ENCODE data around the gene EHBP1L1. TPM values are rescaled to one million over a fixed set of nuclear protein-coding genes. Genes with fewer than 3 reads are reported as not detected.

EHBP1L1 gene
- total RNA-seq, 2 donors from 2014 or later, result 20.5 to 85.3 TPM

GRCh38 chr11:65532388-65533064 is 43.3 kb upstream of the EHBP1L1 start:
- Histone ChIP-seq H3K36me3 (peaks cover 72% of the 10 kb centered on the region), H3K4me1 (peaks cover 0 to 4% of the 10 kb centered on the region in 2 donors), H3K9me3 (no peaks in the 10 kb centered on the region), H3K27me3 (no peaks in the 10 kb centered on the region), H3K4me3 (no peak overlapping the region), H3K27ac (no peak overlapping the region)
- DNase-seq (ENCODE audit: low spot score), result no peak
- no peak for TF ChIP-seq CTCF (IDR thresholded peaks at IDR 0.05)

- Histone ChIP-seq H3K4me1 (peaks cover 0 to 8% of the 10 kb centered on the region in 2 donors), H3K36me3 (peaks cover 69% of the 10 kb centered on the region), H3K27ac (no peak overlapping the region), H3K27me3 (no peaks in the 10 kb centered on the region), H3K9me3 (no peaks in the 10 kb centered on the region), H3K4me3 (no peak overlapping the region)
- no peak for TF ChIP-seq CTCF (IDR thresholded peaks at IDR 0.05)
- no peak for DNase-seq (ENCODE audit: low spot score)
Observed at GRCh38 chr11:65535102-65535501, 40.8 kb upstream of the EHBP1L1 start.

GRCh38 chr11:65536412-65537295 is 39.2 kb upstream of the EHBP1L1 start:
- TF ChIP-seq CTCF (IDR thresholded peaks at IDR 0.05), result no peak
- Histone ChIP-seq H3K27ac (no peak overlapping the region), H3K27me3 (no peaks in the 10 kb centered on the region), H3K9me3 (no peaks in the 10 kb centered on the region), H3K36me3 (peaks cover 53% of the 10 kb centered on the region), H3K4me3 (no peak overlapping the region), H3K4me1 (peaks cover 0 to 20% of the 10 kb centered on the region in 2 donors)
- DNase-seq (ENCODE audit: low spot score), result no peak

- no peak for DNase-seq (ENCODE audit: low spot score)
- Histone ChIP-seq H3K4me3 (no peak overlapping the region), H3K9me3 (no peaks in the 10 kb centered on the region), H3K36me3 (peaks cover 47% of the 10 kb centered on the region), H3K27ac (no peak overlapping the region), H3K27me3 (no peaks in the 10 kb centered on the region), H3K4me1 (peaks cover 0 to 23% of the 10 kb centered on the region in 2 donors)
- no peak for TF ChIP-seq CTCF (IDR thresholded peaks at IDR 0.05)
Observed at GRCh38 chr11:65537296-65537597, 38.6 kb upstream of the EHBP1L1 start.

GRCh38 chr11:65537620-65538231 is 38.1 kb upstream of the EHBP1L1 start:
- Histone ChIP-seq H3K27ac (no peak overlapping the region), H3K36me3 (peaks cover 43% of the 10 kb centered on the region), H3K27me3 (no peaks in the 10 kb centered on the region), H3K4me1 (peaks cover 0 to 23% of the 10 kb centered on the region in 2 donors), H3K4me3 (no peak overlapping the region), H3K9me3 (no peaks in the 10 kb centered on the region)
- DNase-seq (ENCODE audit: low spot score), result no peak
- TF ChIP-seq CTCF (IDR thresholded peaks at IDR 0.05), result no peak

Data from right atrium auricular region (tissue), 2 donors.